GM11168 (cell line): ENCODE measurements around the gene TGFBR3L.
"Not testable (repeated sequence)": the region's sequence is repeated elsewhere in the genome, so short reads cannot be mapped to it uniquely, and the experiment has no call there.

Source experiments
- in situ Hi-C: fragments of 300-500 bp; cut with MboI; formaldehyde crosslinking; loops from one replicate; pipeline ENCODE4 v1.12.0; 2022; ENCODE audit warnings: low sequenced_read_pairs; ENCODE audit not compliant: unreplicated experiment

TGFBR3L gene

GRCh38 chr19:7879111-7879807 is 35.4 kb upstream of the TGFBR3L start:
- in situ Hi-C loops: no loop called here

GRCh38 chr19:7879836-7880235 is 34.8 kb upstream of the TGFBR3L start:
- in situ Hi-C loops: no loop called here

- in situ Hi-C loops: no loop called here
Observed at GRCh38 chr19:7881910-7882309, 32.7 kb upstream of the TGFBR3L start.

- in situ Hi-C loops: no loop called here
Observed at GRCh38 chr19:7883105-7883504, 31.5 kb upstream of the TGFBR3L start.

GRCh38 chr19:7883796-7884570 is 30.6 kb upstream of the TGFBR3L start:
- in situ Hi-C loops: no loop called here

GRCh38 chr19:7885818-7886217 is 28.8 kb upstream of the TGFBR3L start:
- in situ Hi-C loops: no loop called here

- in situ Hi-C loops: no loop called here
Observed at GRCh38 chr19:7887408-7888144, 27.1 kb upstream of the TGFBR3L start.

- in situ Hi-C loops: no loop called here
Observed at GRCh38 chr19:7888145-7888825, 26.3 kb upstream of the TGFBR3L start, which contains the start of gene LRRC8E. LRRC8E (plus strand) TSS chr19:7888510; CDS start chr19:7895604, 7,094 bp downstream.

- in situ Hi-C loops: no loop called here
Observed at GRCh38 chr19:7888826-7889217, 25.8 kb upstream of the TGFBR3L start.

GRCh38 chr19:7893362-7894101 is 21.1 kb upstream of the TGFBR3L start:
- in situ Hi-C loops: not testable (repeated sequence)

GRCh38 chr19:7894612-7895309 is 19.9 kb upstream of the TGFBR3L start:
- in situ Hi-C loops: no loop called here

- in situ Hi-C loops: no loop called here
Observed at GRCh38 chr19:7895565-7895964, 19.1 kb upstream of the TGFBR3L start.

- in situ Hi-C loops: no loop called here
Observed at GRCh38 chr19:7897292-7897691, 17.3 kb upstream of the TGFBR3L start.

- in situ Hi-C loops: no loop called here
Observed at GRCh38 chr19:7898967-7899366, 15.7 kb upstream of the TGFBR3L start.

- in situ Hi-C loops: no loop called here
Observed at GRCh38 chr19:7899751-7900378, 14.8 kb upstream of the TGFBR3L start.

GRCh38 chr19:7900401-7900870 is 14.2 kb upstream of the TGFBR3L start:
- in situ Hi-C loops: no loop called here

GRCh38 chr19:7900931-7901330 is 13.7 kb upstream of the TGFBR3L start:
- in situ Hi-C loops: no loop called here

- in situ Hi-C loops: no loop called here
Observed at GRCh38 chr19:7901337-7901736, 13.3 kb upstream of the TGFBR3L start.
